OCI-LY3 (cell line): ENCODE data around the gene CHAC1.

ENCODE experiments used
- H2AFZ ChIP-seq: fragments of 200-600, 300-600 bp; shearing (Covaris generic); 2 replicates; pipeline ENCODE4 v1.6.0; 2014; ENCODE audit warnings: antibody characterized with exemption, low read depth, low read length
- H3K27ac ChIP-seq: fragments of 200-600, 300-600 bp; sonication (generic); 2 replicates; pipeline ENCODE4 v1.5.1; 2014; ENCODE audit warnings: mild to moderate bottlenecking, low read length, moderate library complexity, mixed read lengths
- H3K27me3 ChIP-seq: fragments of 200-600, 300-600 bp; sonication (generic); 2 replicates; pipeline ENCODE4 v1.6.1; 2014; ENCODE audit warnings: low read depth, low read length, mixed read lengths
- H3K36me3 ChIP-seq: fragments of 200-600, 300-600 bp; sonication (generic); replicated peaks from 2 replicates; pipeline ENCODE3; 2014; ENCODE audit warnings: low read depth, low read length, mixed read lengths
- H3K4me1 ChIP-seq: fragments of 300-600, 200-600 bp; sonication (generic); 2 replicates; pipeline ENCODE4 v1.6.1; 2014; ENCODE audit warnings: low read length, mixed read lengths
- H3K4me2 ChIP-seq: fragments of 200-600, 300-600 bp; sonication (generic); 2 replicates; pipeline ENCODE4 v1.6.1; 2014; ENCODE audit warnings: low read length, mixed read lengths
- H3K4me3 ChIP-seq: fragments of 300-600, 200-600 bp; sonication (generic); 2 replicates; pipeline ENCODE4 v1.5.1; 2014; ENCODE audit warnings: antibody characterized with exemption, mild to moderate bottlenecking, low read length, moderate library complexity
- H3K79me2 ChIP-seq: fragments of 300-600, 200-600 bp; shearing (Covaris generic); 2 replicates; pipeline ENCODE4 v1.6.1; 2014; ENCODE audit warnings: mild to moderate bottlenecking, low read length, mixed read lengths
- H3K9ac ChIP-seq: fragments of 300-600, 200-600 bp; shearing (Covaris generic); 2 replicates; pipeline ENCODE4 v1.6.0; 2014; ENCODE audit warnings: mild to moderate bottlenecking, low read length, moderate library complexity
- H3K9me3 ChIP-seq: fragments of 200-600, 300-600 bp; shearing (Covaris generic); 2 replicates; pipeline ENCODE4 v1.6.1; 2014; ENCODE audit warnings: low read length, mixed read lengths; ENCODE audit not compliant: insufficient read depth
- H4K20me1 ChIP-seq: fragments of 200-600, 300-600 bp; sonication (generic); 2 replicates; pipeline ENCODE4 v1.6.1; 2016; ENCODE audit warnings: low read length, mixed read lengths; ENCODE audit not compliant: insufficient read depth
- CTCF ChIP-seq: fragments of 200-600, 300-600 bp; sonication (generic); IDR thresholded peaks from 2 replicates; pipeline ENCODE4 v1.5.1; 2014; ENCODE audit warnings: antibody characterized with exemption, low read length, low read depth
- EZH2phosphoT487 ChIP-seq: fragments of 200-600 bp; shearing (Covaris generic); IDR thresholded peaks from 2 replicates; pipeline ENCODE4 v1.6.1; 2018; ENCODE audit warnings: antibody characterized with exemption, mixed run types, low read depth

Gene CHAC1

GRCh38 chr15:40957581-40958051 is 4.3 kb downstream of the CHAC1 start:
- H2AFZ ChIP-seq = no peak overlapping the region
- H3K27me3 ChIP-seq = no peaks in the 10 kb centered on the region
- H3K4me2 ChIP-seq = no peak overlapping the region
- H3K4me3 ChIP-seq = no peak overlapping the region
- H3K9me3 ChIP-seq = no peaks in the 10 kb centered on the region
- TF ChIP-seq EZH2phosphoT487 = no peak
- no peak for TF ChIP-seq CTCF
- H3K4me1 ChIP-seq = peaks cover 7% of the 10 kb centered on the region
- no peaks in the 10 kb centered on the region for H3K79me2 ChIP-seq
- peaks cover 3% of the 10 kb centered on the region for H3K36me3 ChIP-seq
- H3K27ac ChIP-seq = no peak overlapping the region
- H3K9ac ChIP-seq = no peak overlapping the region
- H4K20me1 ChIP-seq = no peaks in the 10 kb centered on the region

- Histone ChIP-seq H3K79me2 (no peaks in the 10 kb centered on the region), H3K4me3 (no peak overlapping the region), H3K9ac (no peak overlapping the region), H3K4me1 (peaks cover 7% of the 10 kb centered on the region), H4K20me1 (no peaks in the 10 kb centered on the region), H3K9me3 (no peaks in the 10 kb centered on the region), H3K27me3 (no peaks in the 10 kb centered on the region), H3K36me3 (peaks cover 3% of the 10 kb centered on the region), H3K4me2 (no peak overlapping the region), H3K27ac (no peak overlapping the region), H2AFZ (no peak overlapping the region)
- TF ChIP-seq CTCF (no peak), EZH2phosphoT487 (no peak)
Measured at GRCh38 chr15:40958146-40958545, 4.9 kb downstream of the CHAC1 start.

- Histone ChIP-seq H3K36me3 (peaks cover 3% of the 10 kb centered on the region), H2AFZ (no peak overlapping the region), H4K20me1 (no peaks in the 10 kb centered on the region), H3K27ac (no peak overlapping the region), H3K79me2 (no peaks in the 10 kb centered on the region), H3K4me1 (peaks cover 5% of the 10 kb centered on the region), H3K4me3 (no peak overlapping the region), H3K4me2 (no peak overlapping the region), H3K9ac (no peak overlapping the region), H3K9me3 (no peaks in the 10 kb centered on the region), H3K27me3 (no peaks in the 10 kb centered on the region)
- TF ChIP-seq CTCF (no peak), EZH2phosphoT487 (no peak)
Measured at GRCh38 chr15:40958723-40959122, 5.5 kb downstream of the CHAC1 start.

GRCh38 chr15:40959331-40960141 is 6.3 kb downstream of the CHAC1 start:
- no peak overlapping the region for H3K4me3 ChIP-seq
- H3K79me2 ChIP-seq = no peaks in the 10 kb centered on the region
- no peaks in the 10 kb centered on the region for H3K4me1 ChIP-seq
- no peaks in the 10 kb centered on the region for H3K9me3 ChIP-seq
- no peak overlapping the region for H2AFZ ChIP-seq
- H3K27ac ChIP-seq = no peak overlapping the region
- TF ChIP-seq EZH2phosphoT487 (no peak), CTCF (no peak)
- no peaks in the 10 kb centered on the region for H4K20me1 ChIP-seq
- no peak overlapping the region for H3K4me2 ChIP-seq
- no peak overlapping the region for H3K9ac ChIP-seq
- no peaks in the 10 kb centered on the region for H3K27me3 ChIP-seq
- H3K36me3 ChIP-seq = peaks cover 3% of the 10 kb centered on the region
